Activated B cell treated with CpG ODN at 0.5 μM for 24 hours (primary cell): ENCODE data around the gene ZNF555. TPM values are rescaled to one million over a fixed set of nuclear protein-coding genes. Genes with fewer than 3 reads are reported as not detected.

Experiments used
- ATAC-seq: fragments of 200-7000 bp; cut with Tn5 transposase; one replicate; pipeline ENCODE4 v1.10.0; 2021; ENCODE audit warnings: low read depth, mild to moderate bottlenecking, moderate library complexity
- CTCF ChIA-PET: fragments of 350-600 bp; sonication (Branson Sonifier 250); formaldehyde crosslinking; loops from one replicate; lab custom pipeline; 2021; ENCODE audit warnings: antibody characterized with exemption; lab: Charles Lee
- POLR2A ChIA-PET: fragments of 350-600 bp; sonication (Branson Sonifier 250); formaldehyde crosslinking; loops from one replicate; lab custom pipeline; 2021; ENCODE audit warnings: antibody characterized with exemption; lab: Charles Lee
- DNase-seq: peaks from one replicate; pipeline ENCODE4 v3.0.0; 2022
- H3K27ac Mint-ChIP-seq: one replicate; pipeline ENCODE4 v1.8.0; 2020; ENCODE audit warnings: mixed read lengths
- H3K27me3 Mint-ChIP-seq: one replicate; pipeline ENCODE4 v1.8.0; 2021; ENCODE audit warnings: mixed read lengths
- H3K36me3 Mint-ChIP-seq: one replicate; pipeline ENCODE4 v1.8.0; 2021; ENCODE audit warnings: low read depth, mixed read lengths
- H3K4me1 Mint-ChIP-seq: one replicate; pipeline ENCODE4 v1.8.0; 2021; ENCODE audit warnings: mixed read lengths
- H3K4me3 Mint-ChIP-seq: one replicate; pipeline ENCODE4 v1.8.0; 2020; ENCODE audit warnings: mild to moderate bottlenecking, mixed read lengths
- H3K9me3 Mint-ChIP-seq: one replicate; pipeline ENCODE4 v1.8.0; 2020; ENCODE audit warnings: mixed read lengths
- intact Hi-C: fragments of 100-400 bp; cut with micrococcal nuclease; formaldehyde crosslinking; loops from one replicate; pipeline ENCODE4 v1.15.1; 2024
- total RNA-seq: library from RNA; stranded (reverse); gene quantifications from 2 replicates; pipeline ENCODE4 v1.2.3, GENCODE V29; 2022
- TF ChIP-seq, protein P1 (sequence below): fragments of 200-600 bp; IDR thresholded peaks from one replicate; pipeline ENCODE4 v1.8.0; 2022; ENCODE audit warnings: antibody characterized with exemption, mild to moderate bottlenecking

ZNF555 gene
- total RNA-seq, 1 donor from 2014 or later = 8.4 TPM

DNA sequence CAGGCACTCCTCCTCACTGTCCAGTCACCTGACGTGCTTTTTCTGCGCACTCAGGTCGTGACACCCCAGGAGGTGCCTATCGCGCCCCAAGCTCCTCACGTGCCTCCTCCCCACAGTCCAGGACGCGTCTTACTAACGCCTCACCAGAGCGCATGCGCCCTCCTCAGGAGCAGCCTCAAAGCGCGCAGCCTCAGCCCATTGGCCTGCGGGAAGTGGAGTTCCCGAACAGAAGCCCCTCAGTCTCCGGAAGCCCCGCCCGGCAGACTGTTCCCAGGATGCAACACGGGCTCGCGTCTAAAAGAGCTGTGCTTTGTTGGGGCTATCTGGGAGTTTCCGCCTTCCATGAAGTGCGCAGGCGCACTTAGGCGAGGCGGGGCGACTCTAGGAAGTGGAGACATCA lies 17.6 kb downstream of the ZNF555 start:
- H3K27me3 Mint-ChIP-seq = peaks cover 3% of the 10 kb centered on the region

DNA sequence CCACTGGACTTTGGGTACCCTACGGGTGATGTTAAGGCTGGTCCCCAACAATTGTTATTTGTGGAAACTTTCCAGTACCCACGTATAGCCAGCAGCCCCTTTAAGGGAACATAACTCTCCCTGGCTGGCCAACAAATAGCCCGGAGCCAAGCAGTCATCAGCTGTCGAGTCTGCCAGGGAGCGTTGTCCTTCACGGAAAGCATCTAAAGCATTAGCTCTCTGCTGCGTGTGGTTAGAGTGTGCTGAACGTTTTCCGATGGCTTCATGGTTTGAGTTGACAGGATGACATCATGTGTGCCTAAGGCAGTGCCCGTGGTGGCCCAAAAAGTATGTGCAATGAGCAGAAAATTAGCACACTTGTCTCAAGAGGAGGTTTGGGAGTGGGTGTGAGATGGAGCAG lies 22.5 kb downstream of the ZNF555 start:
- H3K27me3 Mint-ChIP-seq = peaks cover 13% of the 10 kb centered on the region
- ChIA-PET CTCF (no interaction called here), POLR2A (no interaction called here)
- H3K4me1 Mint-ChIP-seq = no peaks in the 10 kb centered on the region
- H3K36me3 Mint-ChIP-seq = no peaks in the 10 kb centered on the region
- ATAC-seq (no peak), DNase-seq (no peak)
- H3K4me3 Mint-ChIP-seq = no peak overlapping the region
- H3K27ac Mint-ChIP-seq = no peak overlapping the region
- intact Hi-C loops = no loop called here
- TF ChIP-seq, protein P1, sequence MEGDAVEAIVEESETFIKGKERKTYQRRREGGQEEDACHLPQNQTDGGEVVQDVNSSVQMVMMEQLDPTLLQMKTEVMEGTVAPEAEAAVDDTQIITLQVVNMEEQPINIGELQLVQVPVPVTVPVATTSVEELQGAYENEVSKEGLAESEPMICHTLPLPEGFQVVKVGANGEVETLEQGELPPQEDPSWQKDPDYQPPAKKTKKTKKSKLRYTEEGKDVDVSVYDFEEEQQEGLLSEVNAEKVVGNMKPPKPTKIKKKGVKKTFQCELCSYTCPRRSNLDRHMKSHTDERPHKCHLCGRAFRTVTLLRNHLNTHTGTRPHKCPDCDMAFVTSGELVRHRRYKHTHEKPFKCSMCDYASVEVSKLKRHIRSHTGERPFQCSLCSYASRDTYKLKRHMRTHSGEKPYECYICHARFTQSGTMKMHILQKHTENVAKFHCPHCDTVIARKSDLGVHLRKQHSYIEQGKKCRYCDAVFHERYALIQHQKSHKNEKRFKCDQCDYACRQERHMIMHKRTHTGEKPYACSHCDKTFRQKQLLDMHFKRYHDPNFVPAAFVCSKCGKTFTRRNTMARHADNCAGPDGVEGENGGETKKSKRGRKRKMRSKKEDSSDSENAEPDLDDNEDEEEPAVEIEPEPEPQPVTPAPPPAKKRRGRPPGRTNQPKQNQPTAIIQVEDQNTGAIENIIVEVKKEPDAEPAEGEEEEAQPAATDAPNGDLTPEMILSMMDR = no peak
- H3K9me3 Mint-ChIP-seq = no peaks in the 10 kb centered on the region

More for the DNA sequence above, 17.6 kb downstream of the ZNF555 start:
- Mint-ChIP-seq H3K9me3 (peaks cover 15% of the 10 kb centered on the region), H3K4me3 (no peak overlapping the region), H3K27ac (no peak overlapping the region), H3K36me3 (peaks cover 23% of the 10 kb centered on the region), H3K4me1 (peaks cover 14% of the 10 kb centered on the region)
- no peak for DNase-seq
- POLR2A ChIA-PET = interaction anchor here (0.5 kb wide), 1 partner anchor 1450 kb away, joined by 5 read pairs; no protein-coding TSS in a partner anchor
- intact Hi-C loops = no loop called here
- ATAC-seq = no peak
- CTCF ChIA-PET = no interaction called here
- TF ChIP-seq, protein P1 = no peak

DNA sequence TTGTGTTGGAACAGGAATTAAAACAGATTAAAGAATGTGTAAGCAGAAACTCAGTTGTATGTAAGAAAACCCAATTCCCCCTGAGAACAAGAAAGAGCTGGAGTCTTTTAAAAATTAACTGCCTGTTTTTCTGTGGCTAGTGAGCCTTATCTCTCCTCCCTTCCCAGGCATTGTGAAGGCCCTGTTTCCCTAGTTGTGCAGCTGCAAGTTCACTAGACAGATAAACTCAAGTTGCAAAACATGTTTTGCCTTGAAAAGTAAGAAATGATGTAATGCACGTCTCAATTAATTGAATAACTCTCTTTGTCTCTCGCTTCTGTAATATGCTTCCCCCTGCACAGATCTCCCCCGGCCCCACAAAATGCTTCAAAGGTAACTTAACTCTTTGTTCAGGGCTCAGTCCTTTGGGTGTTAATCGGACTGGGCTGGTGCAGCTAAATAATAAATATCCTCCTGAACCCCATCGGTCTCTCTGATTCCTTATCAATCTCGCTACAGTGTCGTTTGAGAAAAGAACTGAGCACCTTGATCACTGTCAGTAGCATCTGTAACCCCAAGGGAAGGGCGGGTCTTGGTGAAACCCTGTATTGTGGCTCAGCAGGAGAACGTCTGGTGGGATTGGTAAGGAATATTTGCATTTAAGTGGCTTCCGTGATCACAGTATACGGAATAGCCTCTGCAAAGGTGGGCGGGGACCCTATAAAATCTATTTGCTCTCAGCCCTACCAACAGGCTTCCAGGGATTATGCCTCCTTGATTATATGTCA lies 24.2 kb downstream of the ZNF555 start:
- intact Hi-C loops = no loop called here
- ATAC-seq (no peak), DNase-seq (no peak)
- no peak overlapping the region for H3K27ac Mint-ChIP-seq
- H3K4me3 Mint-ChIP-seq = no peak overlapping the region
- H3K4me1 Mint-ChIP-seq = no peaks in the 10 kb centered on the region
- CTCF ChIA-PET = no interaction called here
- H3K36me3 Mint-ChIP-seq = no peaks in the 10 kb centered on the region
- POLR2A ChIA-PET = no interaction called here
- no peaks in the 10 kb centered on the region for H3K9me3 Mint-ChIP-seq
- H3K27me3 Mint-ChIP-seq = peaks cover 13% of the 10 kb centered on the region
- TF ChIP-seq, protein P1 = no peak

DNA sequence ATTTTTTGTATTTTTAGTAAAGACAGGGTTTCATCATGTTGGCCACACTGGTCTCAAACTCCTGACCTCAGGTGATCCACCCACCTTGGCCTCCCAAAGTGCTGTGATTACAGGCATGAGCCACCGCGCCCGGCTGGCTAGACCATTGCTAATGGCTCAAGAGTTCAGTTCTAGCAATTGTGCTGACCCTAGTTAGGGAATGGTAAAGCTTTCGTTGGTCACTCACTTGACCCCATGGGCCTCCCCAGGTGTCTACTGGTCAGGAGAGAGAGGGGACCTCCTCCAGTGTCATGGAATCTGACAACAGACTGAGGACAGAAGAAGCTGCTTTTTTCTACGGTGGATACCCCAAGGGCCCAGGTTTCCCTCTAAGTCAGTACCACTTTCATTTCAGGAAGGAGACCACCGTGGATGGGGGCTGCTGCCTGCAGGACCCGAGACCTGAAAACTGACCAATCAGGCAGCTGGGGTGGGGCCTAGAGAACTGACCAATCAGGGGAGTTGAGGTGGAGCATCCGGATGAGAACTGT lies 25.3 kb downstream of the ZNF555 start:
- POLR2A ChIA-PET = no interaction called here
- intact Hi-C loops = no loop called here
- no peak for ATAC-seq
- TF ChIP-seq, protein P1 = no peak
- CTCF ChIA-PET = no interaction called here
- Mint-ChIP-seq H3K9me3 (no peaks in the 10 kb centered on the region), H3K27ac (no peak overlapping the region), H3K4me1 (no peaks in the 10 kb centered on the region), H3K4me3 (no peak overlapping the region), H3K36me3 (no peaks in the 10 kb centered on the region), H3K27me3 (peaks cover 13% of the 10 kb centered on the region)
- no peak for DNase-seq

DNA sequence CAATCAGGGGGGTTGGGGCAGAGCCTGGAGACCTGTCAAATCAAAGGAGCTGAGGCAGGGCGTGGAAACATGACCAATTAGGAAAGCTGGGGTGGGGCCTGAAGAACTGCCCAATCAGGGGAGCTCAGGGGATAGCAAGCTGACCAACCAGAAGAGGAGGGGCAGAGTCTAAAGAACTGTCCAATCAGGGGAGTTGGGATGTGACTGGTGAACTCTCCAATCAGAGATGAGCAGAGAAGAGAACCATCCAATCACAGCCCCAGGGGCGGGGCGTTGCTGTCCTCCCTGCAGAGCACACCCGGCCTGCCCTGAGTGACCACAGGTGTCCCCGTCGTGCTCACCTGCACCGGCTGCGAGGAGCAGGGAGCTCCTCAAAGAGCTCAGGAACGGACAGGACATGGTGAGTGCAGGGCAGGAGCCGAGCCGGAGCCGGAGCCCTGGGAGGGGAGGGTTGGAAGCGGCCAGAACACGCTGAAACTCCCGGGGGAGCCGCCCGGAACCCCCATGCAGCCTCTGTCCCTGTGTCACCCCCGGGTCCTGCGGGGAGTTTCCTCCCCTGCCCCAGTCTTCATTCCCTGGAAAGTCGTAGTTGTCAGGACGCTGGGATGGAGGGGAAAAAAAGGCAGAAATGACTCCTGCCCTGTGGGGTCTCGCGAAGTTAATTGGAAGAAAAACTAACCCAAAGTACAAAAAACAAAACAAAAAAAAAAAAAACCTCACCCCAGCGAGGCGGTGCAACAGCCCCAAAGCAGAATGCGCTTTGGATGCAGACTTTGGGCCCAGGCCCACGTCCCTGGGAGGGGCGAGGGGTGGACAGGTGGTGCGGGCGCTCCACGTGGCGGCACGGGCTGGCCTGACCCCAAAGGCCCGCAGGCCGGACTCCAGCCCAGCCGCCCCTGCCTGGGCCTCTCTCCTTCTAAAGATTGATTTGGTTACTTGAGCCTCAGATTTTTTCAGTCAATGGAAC lies 26.0 kb downstream of the ZNF555 start, which contains the start of gene ZNF556:
Gene ZNF556 (plus strand): TSS at position 311 of the 967 bp plus-strand sequence. CDS start 87 bp downstream, at position 398.
- Mint-ChIP-seq H3K9me3 (no peaks in the 10 kb centered on the region), H3K36me3 (no peaks in the 10 kb centered on the region), H3K27me3 (peaks cover 13% of the 10 kb centered on the region), H3K4me1 (peaks cover 3% of the 10 kb centered on the region), H3K27ac (no peak within 1 kb of the TSS), H3K4me3 (no peak within 1 kb of the TSS)
- intact Hi-C loops = no loop called here
- TF ChIP-seq, protein P1 = no peak
- DNase-seq (no peak), ATAC-seq (no peak)
- POLR2A ChIA-PET = no interaction called here
- CTCF ChIA-PET = no interaction called here
